ENCODE results near the gene ASPDH. TPM values are rescaled to one million over a fixed set of nuclear protein-coding genes. Genes with fewer than 3 reads are reported as not detected.
"Not testable (repeated sequence)": the region's sequence is repeated elsewhere in the genome, so short reads cannot be mapped to it uniquely, and the experiment has no call there.

ASPDH gene
- total RNA-seq, 2 donors from 2014 or later: not detected

DNA sequence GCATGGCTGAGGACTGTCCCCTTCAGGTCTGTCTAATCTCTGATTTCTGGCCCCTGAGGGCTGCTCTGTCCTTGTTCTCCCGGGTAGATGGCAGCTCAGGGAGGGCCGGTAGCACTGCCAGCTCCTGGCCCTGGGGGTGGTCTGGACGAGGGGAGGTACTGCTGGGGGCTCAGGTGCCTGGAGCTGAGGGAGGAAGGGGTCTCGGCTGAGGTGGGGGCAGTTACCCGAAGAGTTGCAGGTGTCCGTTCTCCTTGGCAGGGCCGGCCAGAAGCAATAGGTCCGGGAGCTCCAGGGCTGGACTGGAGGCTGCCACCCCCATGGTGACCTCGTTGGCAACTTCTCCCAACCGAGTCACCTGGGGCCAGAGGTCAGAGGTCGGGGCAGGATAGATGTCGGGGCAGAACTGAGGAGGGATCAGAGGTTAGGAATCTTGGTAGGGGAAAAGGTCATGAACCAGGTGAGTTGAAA is 38.6 kb downstream of the ASPDH start:
- Histone ChIP-seq H3K36me3 (ENCODE audit: control insufficient read depth, insufficient read depth, low read length) (peaks cover 20% of the 10 kb centered on the region), H3K4me3 (ENCODE audit: low read length) (no peak overlapping the region), H3K9ac (ENCODE audit: extremely low read depth, low read length, poor library complexity, severe bottlenecking) (no peak overlapping the region), H3K4me1 (ENCODE audit: control insufficient read depth, insufficient read depth, low read length) (no peaks in the 10 kb centered on the region), H3K27ac (ENCODE audit: low read depth, low read length) (no peak overlapping the region), H3K27me3 (ENCODE audit: control insufficient read depth, insufficient read depth, low read length, poor library complexity, severe bottlenecking) (no peaks in the 10 kb centered on the region), H3K9me3 (ENCODE audit: control insufficient read depth, low read length) (peaks cover 23% of the 10 kb centered on the region)
- H3K27me3 Mint-ChIP-seq (ENCODE audit: insufficient read depth): peaks cover 5% of the 10 kb centered on the region
- H3K36me3 Mint-ChIP-seq (ENCODE audit: low read depth): peaks cover 29% of the 10 kb centered on the region
- DNase-seq: no peak
- H3K27ac Mint-ChIP-seq: peak overlapping the region; percentile 68
- peaks cover 3% of the 10 kb centered on the region for H3K4me1 Mint-ChIP-seq
- no peak overlapping the region for H3K4me3 Mint-ChIP-seq
- TF ChIP-seq, protein P1, sequence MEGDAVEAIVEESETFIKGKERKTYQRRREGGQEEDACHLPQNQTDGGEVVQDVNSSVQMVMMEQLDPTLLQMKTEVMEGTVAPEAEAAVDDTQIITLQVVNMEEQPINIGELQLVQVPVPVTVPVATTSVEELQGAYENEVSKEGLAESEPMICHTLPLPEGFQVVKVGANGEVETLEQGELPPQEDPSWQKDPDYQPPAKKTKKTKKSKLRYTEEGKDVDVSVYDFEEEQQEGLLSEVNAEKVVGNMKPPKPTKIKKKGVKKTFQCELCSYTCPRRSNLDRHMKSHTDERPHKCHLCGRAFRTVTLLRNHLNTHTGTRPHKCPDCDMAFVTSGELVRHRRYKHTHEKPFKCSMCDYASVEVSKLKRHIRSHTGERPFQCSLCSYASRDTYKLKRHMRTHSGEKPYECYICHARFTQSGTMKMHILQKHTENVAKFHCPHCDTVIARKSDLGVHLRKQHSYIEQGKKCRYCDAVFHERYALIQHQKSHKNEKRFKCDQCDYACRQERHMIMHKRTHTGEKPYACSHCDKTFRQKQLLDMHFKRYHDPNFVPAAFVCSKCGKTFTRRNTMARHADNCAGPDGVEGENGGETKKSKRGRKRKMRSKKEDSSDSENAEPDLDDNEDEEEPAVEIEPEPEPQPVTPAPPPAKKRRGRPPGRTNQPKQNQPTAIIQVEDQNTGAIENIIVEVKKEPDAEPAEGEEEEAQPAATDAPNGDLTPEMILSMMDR (conservative IDR thresholded peaks at IDR 0.05): no peak
- peaks cover 26% of the 10 kb centered on the region for H3K9me3 Mint-ChIP-seq
- WGBS, 2 experiments (ENCODE audit: insufficient coverage in 1 of 2, insufficient read length in 1 of 2): 88 to 91% methylated on average over 6 to 12 of the region's 12 CpGs

- Mint-ChIP-seq H3K27me3 (ENCODE audit: insufficient read depth) (peaks cover 11% of the 10 kb centered on the region), H3K36me3 (ENCODE audit: low read depth) (peaks cover 15% of the 10 kb centered on the region), H3K9me3 (peaks cover 21% of the 10 kb centered on the region)
- H3K27me3 ChIP-seq (ENCODE audit: control insufficient read depth, insufficient read depth, low read length, poor library complexity, severe bottlenecking); H3K27ac ChIP-seq (ENCODE audit: low read depth, low read length); H3K4me3 Mint-ChIP-seq; H3K36me3 ChIP-seq (ENCODE audit: control insufficient read depth, insufficient read depth, low read length); H3K4me3 ChIP-seq (ENCODE audit: low read length); H3K9ac ChIP-seq (ENCODE audit: extremely low read depth, low read length, poor library complexity, severe bottlenecking); DNase-seq; H3K4me1 Mint-ChIP-seq; H3K27ac Mint-ChIP-seq; H3K4me1 ChIP-seq (ENCODE audit: control insufficient read depth, insufficient read depth, low read length): not testable (repeated sequence)
- WGBS, 2 experiments (ENCODE audit: insufficient coverage in 1 of 2, insufficient read length in 1 of 2): 60 to 86% methylated on average over 2 to 3 of the region's 3 CpGs
- peaks cover 19% of the 10 kb centered on the region for H3K9me3 ChIP-seq (ENCODE audit: control insufficient read depth, low read length)
Measured at GRCh38 chr19:50473336-50473735, 40.4 kb downstream of the ASPDH start.

GRCh38 chr19:50468818-50469217 is 44.9 kb downstream of the ASPDH start:
- Histone ChIP-seq H3K36me3 (ENCODE audit: control insufficient read depth, insufficient read depth, low read length) (no peaks in the 10 kb centered on the region), H3K4me1 (ENCODE audit: control insufficient read depth, insufficient read depth, low read length) (no peaks in the 10 kb centered on the region), H3K27ac (ENCODE audit: low read depth, low read length) (no peak overlapping the region), H3K9me3 (ENCODE audit: control insufficient read depth, low read length) (peaks cover 7% of the 10 kb centered on the region), H3K4me3 (ENCODE audit: low read length) (no peak overlapping the region), H3K27me3 (ENCODE audit: control insufficient read depth, insufficient read depth, low read length, poor library complexity, severe bottlenecking) (no peaks in the 10 kb centered on the region), H3K9ac (ENCODE audit: extremely low read depth, low read length, poor library complexity, severe bottlenecking) (no peak overlapping the region)
- Mint-ChIP-seq H3K9me3 (no peaks in the 10 kb centered on the region), H3K27me3 (ENCODE audit: insufficient read depth) (peaks cover 12% of the 10 kb centered on the region), H3K27ac (no peak overlapping the region), H3K4me1 (peaks cover 5% of the 10 kb centered on the region), H3K36me3 (ENCODE audit: low read depth) (no peaks in the 10 kb centered on the region), H3K4me3 (no peak overlapping the region)
- whole genome bisulfite sequencing, 2 experiments (ENCODE audit: insufficient coverage in 1 of 2, insufficient read length in 1 of 2): 82 to 84% methylated on average over 2 to 6 of the region's 6 CpGs
- TF ChIP-seq, protein P1 (conservative IDR thresholded peaks at IDR 0.05): no peak
- no peak for DNase-seq

- Mint-ChIP-seq H3K27me3 (ENCODE audit: insufficient read depth) (peaks cover 7% of the 10 kb centered on the region), H3K9me3 (no peaks in the 10 kb centered on the region), H3K4me3 (no peak overlapping the region), H3K4me1 (peaks cover 5% of the 10 kb centered on the region), H3K36me3 (ENCODE audit: low read depth) (no peaks in the 10 kb centered on the region), H3K27ac (no peak overlapping the region)
- no peak overlapping the region for H3K4me3 ChIP-seq (ENCODE audit: low read length)
- H3K27me3 ChIP-seq (ENCODE audit: control insufficient read depth, insufficient read depth, low read length, poor library complexity, severe bottlenecking): no peaks in the 10 kb centered on the region
- H3K36me3 ChIP-seq (ENCODE audit: control insufficient read depth, insufficient read depth, low read length): no peaks in the 10 kb centered on the region
- no peak for DNase-seq
- no peak overlapping the region for H3K9ac ChIP-seq (ENCODE audit: extremely low read depth, low read length, poor library complexity, severe bottlenecking)
- TF ChIP-seq, protein P1 (conservative IDR thresholded peaks at IDR 0.05): no peak
- no peak overlapping the region for H3K27ac ChIP-seq (ENCODE audit: low read depth, low read length)
- WGBS, 2 experiments (ENCODE audit: insufficient coverage in 1 of 2, insufficient read length in 1 of 2): 90 to 96% methylated on average over 13 to 18 of the region's 18 CpGs
- no peaks in the 10 kb centered on the region for H3K4me1 ChIP-seq (ENCODE audit: control insufficient read depth, insufficient read depth, low read length)
- H3K9me3 ChIP-seq (ENCODE audit: control insufficient read depth, low read length): peaks cover 7% of the 10 kb centered on the region
Measured at GRCh38 chr19:50467566-50467965, 46.1 kb downstream of the ASPDH start.
